ENCODE results near the gene FBXO38. TPM values are rescaled to one million over a fixed set of nuclear protein-coding genes. Genes with fewer than 3 reads are reported as not detected.

The FBXO38 gene
- total and polyA plus RNA-seq, 2 of the 13 experiments (the other 11 are each of a cell fraction or from before 2014, with no cell fraction given): 24.8 to 35.9 TPM

GRCh38 chr5:148418511-148418910 lies 34.8 kb downstream of the FBXO38 start (continued):
- TF ChIP-seq ZNF646 (CRISPR knock-in tag; IDR thresholded peaks at IDR 0.05) (no peak), ZNF564 (CRISPR knock-in tag; IDR thresholded peaks at IDR 0.05) (no peak), NBN (conservative IDR thresholded peaks at IDR 0.05) (no peak), ZNF605 (CRISPR knock-in tag; IDR thresholded peaks at IDR 0.05) (no peak)
- TF ChIP-seq, protein P1, sequence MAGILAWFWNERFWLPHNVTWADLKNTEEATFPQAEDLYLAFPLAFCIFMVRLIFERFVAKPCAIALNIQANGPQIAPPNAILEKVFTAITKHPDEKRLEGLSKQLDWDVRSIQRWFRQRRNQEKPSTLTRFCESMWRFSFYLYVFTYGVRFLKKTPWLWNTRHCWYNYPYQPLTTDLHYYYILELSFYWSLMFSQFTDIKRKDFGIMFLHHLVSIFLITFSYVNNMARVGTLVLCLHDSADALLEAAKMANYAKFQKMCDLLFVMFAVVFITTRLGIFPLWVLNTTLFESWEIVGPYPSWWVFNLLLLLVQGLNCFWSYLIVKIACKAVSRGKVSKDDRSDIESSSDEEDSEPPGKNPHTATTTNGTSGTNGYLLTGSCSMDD (CRISPR knock-in tag; IDR thresholded peaks at IDR 0.05): no peak
- TF ChIP-seq, protein P2, sequence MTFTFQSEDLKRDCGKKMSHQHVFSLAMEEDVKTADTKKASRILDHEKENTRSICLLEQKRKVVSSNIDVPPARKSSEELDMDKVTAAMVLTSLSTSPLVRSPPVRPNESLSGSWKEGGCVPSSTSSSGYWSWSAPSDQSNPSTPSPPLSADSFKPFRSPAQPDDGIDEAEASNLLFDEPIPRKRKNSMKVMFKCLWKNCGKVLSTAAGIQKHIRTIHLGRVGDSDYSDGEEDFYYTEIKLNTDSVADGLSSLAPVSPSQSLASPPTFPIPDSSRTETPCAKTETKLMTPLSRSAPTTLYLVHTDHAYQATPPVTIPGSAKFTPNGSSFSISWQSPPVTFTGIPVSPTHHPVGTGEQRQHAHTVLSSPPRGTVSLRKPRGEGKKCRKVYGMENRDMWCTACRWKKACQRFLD (CRISPR knock-in tag; IDR thresholded peaks at IDR 0.05; ENCODE audit: borderline replicate concordance): no peak

All from HepG2 (cell line).